ENCODE data around the gene CHN1. TPM values are rescaled to one million over a fixed set of nuclear protein-coding genes. Genes with fewer than 3 reads are reported as not detected.

The CHN1 gene, protein sequence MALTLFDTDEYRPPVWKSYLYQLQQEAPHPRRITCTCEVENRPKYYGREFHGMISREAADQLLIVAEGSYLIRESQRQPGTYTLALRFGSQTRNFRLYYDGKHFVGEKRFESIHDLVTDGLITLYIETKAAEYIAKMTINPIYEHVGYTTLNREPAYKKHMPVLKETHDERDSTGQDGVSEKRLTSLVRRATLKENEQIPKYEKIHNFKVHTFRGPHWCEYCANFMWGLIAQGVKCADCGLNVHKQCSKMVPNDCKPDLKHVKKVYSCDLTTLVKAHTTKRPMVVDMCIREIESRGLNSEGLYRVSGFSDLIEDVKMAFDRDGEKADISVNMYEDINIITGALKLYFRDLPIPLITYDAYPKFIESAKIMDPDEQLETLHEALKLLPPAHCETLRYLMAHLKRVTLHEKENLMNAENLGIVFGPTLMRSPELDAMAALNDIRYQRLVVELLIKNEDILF
- total RNA-seq, result 10 to 100 TPM; 17.7 to 40.0 (median 22.3) TPM
- 10 to 100 TPM in 2 of 3 donors, 1 to 10 TPM in 1; 7.6 to 34.2 (median 11.9) TPM for polyA plus RNA-seq
- long read RNA-seq, donor 1, partial matches to known transcripts, result 0 of 2 reads
- long read RNA-seq, donor 1, other reads (novel, unspliced or antisense), result 0 of 2 reads
- long read RNA-seq, donor 2, partial matches to known transcripts, result 0 of 5 reads
- long read RNA-seq, donor 2, other reads (novel, unspliced or antisense), result 0 of 5 reads
- long read RNA-seq, donor 3, transcript CHN1-201 (7 exons, 2,047 nt), result major isoform, 5 of 11 reads
- long read RNA-seq, donor 3, partial matches to known transcripts, result 0 of 11 reads
- long read RNA-seq, donor 3, other reads (novel, unspliced or antisense), result 5 of 11 reads
- long read RNA-seq, donor 4, transcript CHN1-201 (7 exons, 2,047 nt), result major isoform, 13 of 20 reads
- long read RNA-seq, donor 4, partial matches to known transcripts, result 0 of 20 reads
- long read RNA-seq, donor 4, other reads (novel, unspliced or antisense), result 6 of 20 reads
- long read RNA-seq, donor 5, transcript CHN1-201 (7 exons, 2,047 nt), result major isoform, 7 of 31 reads
- long read RNA-seq, donor 5, partial matches to known transcripts, result 1 of 31 reads
- long read RNA-seq, donor 5, other reads (novel, unspliced or antisense), result 18 of 31 reads
- long read RNA-seq, donor 6, transcript CHN1-201 (7 exons, 2,047 nt), result major isoform, 5 of 12 reads
- long read RNA-seq, donor 6, partial matches to known transcripts, result 0 of 12 reads
- long read RNA-seq, donor 6, other reads (novel, unspliced or antisense), result 7 of 12 reads
- long read RNA-seq, donor 7, partial matches to known transcripts, result 0 of 2 reads
- long read RNA-seq, donor 7, other reads (novel, unspliced or antisense), result 0 of 2 reads
- long read RNA-seq, donor 8, partial matches to known transcripts, result 0 of 4 reads
- long read RNA-seq, donor 8, other reads (novel, unspliced or antisense), result 0 of 4 reads
- long read RNA-seq, donor 9, transcript CHN1-201 (7 exons, 2,047 nt), result major isoform, 9 of 10 reads
- long read RNA-seq, donor 9, partial matches to known transcripts, result 0 of 10 reads
- long read RNA-seq, donor 9, other reads (novel, unspliced or antisense), result 0 of 10 reads
- long read RNA-seq, donor 10, partial matches to known transcripts, result 0 of 1 reads
- long read RNA-seq, donor 10, other reads (novel, unspliced or antisense), result 0 of 1 reads

- WGBS, 4 donors, result 0 to 1% (median 1%) methylated on average over 11 to 89 of the region's 89 CpGs
- Histone ChIP-seq H3K4me3 (peak within 1 kb of the TSS in 2 of 4 donors; percentile 64 to 91), H3K9me3 (replicated peaks in 1 of 3) (no peaks in the 10 kb centered on the region), H3K27me3 (no peaks in the 10 kb centered on the region), H3K27ac (peak within 1 kb of the TSS; percentile 26 to 88 (median 77)), H3K36me3 (replicated peaks in 1 of 2) (no peaks in the 10 kb centered on the region), H3K4me1 (replicated peaks in 1 of 2) (peaks cover 0 to 5% of the 10 kb centered on the region in 2 donors)
- intact Hi-C loops (cut with DNase I), result no loop called here
- TF ChIP-seq POLR2A (IDR thresholded peaks at IDR 0.05) (peak; percentile 45 to 56), CTCF (IDR thresholded peaks at IDR 0.05) (no peak)
- DNase-seq, result peak; percentile 78 to 90 (median 83)
Observed at GRCh38 chr2:175004980-175005732, at the start of gene CHN1. TSS of gene CHN1 (minus strand) at chr2:175005381. CDS start at chr2:175004912, 469 bp downstream.

GRCh38 chr2:175054340-175054739, 49.2 kb upstream of the CHN1 start:
- no peak for TF ChIP-seq CTCF (IDR thresholded peaks at IDR 0.05)
- intact Hi-C loops (cut with DNase I), result no loop called here
- no peaks in the 10 kb centered on the region for H3K9me3 ChIP-seq (replicated peaks in 1 of 3)
- H3K27ac ChIP-seq, result no peak overlapping the region
- H3K36me3 ChIP-seq (replicated peaks in 1 of 2), result no peaks in the 10 kb centered on the region
- no peaks in the 10 kb centered on the region for H3K4me1 ChIP-seq (replicated peaks in 1 of 2)
- H3K27me3 ChIP-seq, result no peaks in the 10 kb centered on the region
- WGBS, 4 donors, result 89 to 94% (median 92%) methylated on average over 4 of the region's 4 CpGs
- no peak overlapping the region for H3K4me3 ChIP-seq
- DNase-seq, result no peak

GRCh38 chr2:175049661-175050060, 44.5 kb upstream of the CHN1 start:
- Histone ChIP-seq H3K4me3 (no peak overlapping the region), H3K9me3 (replicated peaks in 1 of 3) (no peaks in the 10 kb centered on the region), H3K4me1 (replicated peaks in 1 of 2) (no peaks in the 10 kb centered on the region), H3K36me3 (replicated peaks in 1 of 2) (no peaks in the 10 kb centered on the region), H3K27ac (no peak overlapping the region), H3K27me3 (no peaks in the 10 kb centered on the region)
- TF ChIP-seq CTCF (IDR thresholded peaks at IDR 0.05) (no peak), POLR2A (IDR thresholded peaks at IDR 0.05) (no peak)
- DNase-seq, result no peak
- intact Hi-C loops (cut with DNase I), result no loop called here
